Keratinocyte (primary cell): ENCODE data around the gene TPK1. TPM values are rescaled to one million over a fixed set of nuclear protein-coding genes. Genes with fewer than 3 reads are reported as not detected.

Source experiments
- DNase-seq: peaks from one replicate; pipeline ENCODE4 v3.0.0-alpha.2; 2011; ENCODE audit warnings: low read depth, missing footprints, low spot score
- FAIRE-seq: peaks from 2 replicates; lab custom pipeline; 2011; peaks lifted over from hg19 to GRCh38; lab: Jason Lieb, UNC
- H2AFZ ChIP-seq: 2 replicates; pipeline ENCODE4 v1.6.0; 2012; ENCODE audit warnings: low read length, control low read depth, inconsistent platforms; ENCODE audit not compliant: control insufficient read depth
- H3K27ac ChIP-seq: 2 replicates; pipeline ENCODE4 v1.5.1; 2011; ENCODE audit warnings: low read length; ENCODE audit not compliant: control insufficient read depth, insufficient read depth
- H3K27me3 ChIP-seq: 3 replicates; pipeline ENCODE4 v1.6.0; 2011; ENCODE audit warnings: low read length; ENCODE audit not compliant: control insufficient read depth, insufficient read depth; ENCODE audit errors: extremely low read depth
- H3K36me3 ChIP-seq, 2 experiments: 2 replicates in 1 of 2; 3 replicates in 1 of 2; pipeline ENCODE4 v1.5.1; 2011; ENCODE audit warnings: low read length in 2 of 2, mild to moderate bottlenecking in 1 of 2; ENCODE audit not compliant: control insufficient read depth in 2 of 2, insufficient read depth in 2 of 2; ENCODE audit errors: extremely low read depth in 1 of 2
- H3K4me1 ChIP-seq: 3 replicates; pipeline ENCODE4 v1.5.1; 2011; ENCODE audit warnings: low read length; ENCODE audit not compliant: control insufficient read depth, insufficient read depth; ENCODE audit errors: extremely low read depth
- H3K4me2 ChIP-seq: 3 replicates; pipeline ENCODE4 v1.6.0; 2011; ENCODE audit warnings: low read depth, low read length; ENCODE audit not compliant: control insufficient read depth, insufficient read depth; ENCODE audit errors: extremely low read depth
- H3K4me3 ChIP-seq, 3 experiments: fragments of 200-600 bp in 1 of 3; sonication (generic) in 1 of 3; 2 replicates in 2 of 3; 3 replicates in 1 of 3; pipeline ENCODE4 v1.5.1; 2011 to 2016; ENCODE audit warnings: low read length in 3 of 3, mild to moderate bottlenecking in 3 of 3, control low read depth in 2 of 3, inconsistent platforms in 1 of 3, low read depth in 1 of 3, mixed read lengths in 1 of 3, mixed run types in 1 of 3, moderate library complexity in 1 of 3; ENCODE audit not compliant: control insufficient read depth in 2 of 3, insufficient read depth in 2 of 3; ENCODE audit errors: extremely low read depth in 1 of 3
- H3K79me2 ChIP-seq: 2 replicates; pipeline ENCODE4 v1.6.0; 2012; ENCODE audit warnings: low read length; ENCODE audit not compliant: control insufficient read depth, insufficient read depth
- H3K9ac ChIP-seq: 3 replicates; pipeline ENCODE4 v1.6.0; 2011; ENCODE audit warnings: low read length; ENCODE audit not compliant: control insufficient read depth, insufficient read depth; ENCODE audit errors: extremely low read depth
- H3K9me1 ChIP-seq: 3 replicates; pipeline ENCODE4 v1.6.0; 2011; ENCODE audit warnings: low read length; ENCODE audit not compliant: control insufficient read depth, insufficient read depth; ENCODE audit errors: extremely low read depth
- H3K9me3 ChIP-seq: 2 replicates; pipeline ENCODE4 v1.5.1; 2012; ENCODE audit warnings: low read depth, low read length; ENCODE audit not compliant: control insufficient read depth
- H4K20me1 ChIP-seq: 3 replicates; pipeline ENCODE4 v1.6.0; 2011; ENCODE audit warnings: low read length; ENCODE audit not compliant: control insufficient read depth, insufficient read depth; ENCODE audit errors: extremely low read depth
- EZH2 ChIP-seq: IDR thresholded peaks from one replicate; pipeline ENCODE4 v1.6.1; 2012; ENCODE audit warnings: inconsistent platforms, mild to moderate bottlenecking, low read length, moderate library complexity
- dilution Hi-C: fragments of 300-500 bp; cut with MboI; formaldehyde crosslinking; loops from one replicate; pipeline ENCODE4 v1.7.0; 2020; ENCODE audit warnings: low sequenced_read_pairs; ENCODE audit not compliant: extremely low pct_ligation_motif_present
- polyA plus RNA-seq, 5 experiments: library from polyadenylated mRNA; depleted of rRNA in 3 of 5; stranded (reverse) in 3 of 5; stranded (forward) in 1 of 5; unstranded in 1 of 5; fragments of >200 nt; gene quantifications; 1 replicate in 1 of 5; 2 replicates in 3 of 5; 3 replicates in 1 of 5; pipeline versions ENCODE4 v1.2.1 to v1.2.3, GENCODE V29; 2011 to 2012; ENCODE audit warnings: missing spikeins in 2 of 5, low read depth in 1 of 5, low replicate concordance in 1 of 5
- TF ChIP-seq, protein P1 (sequence below), 3 experiments: IDR thresholded peaks in 1 of 3; conservative IDR thresholded peaks in 1 of 3; optimal IDR thresholded peaks in 1 of 3; 2 replicates in 2 of 3; 3 replicates in 1 of 3; pipeline versions ENCODE3 to v1.5.1; 2011; ENCODE audit warnings: low read length in 3 of 3, mild to moderate bottlenecking in 3 of 3, moderate library complexity in 2 of 3, control low read depth in 1 of 3, inconsistent platforms in 1 of 3; ENCODE audit not compliant: insufficient read depth in 2 of 3; ENCODE audit errors: extremely low read depth in 1 of 3

The TPK1 gene
- polyA plus RNA-seq, 1 donor (not counting 4 experiments of a cell fraction or from before 2014, with no cell fraction given): 1.9 TPM

DNA sequence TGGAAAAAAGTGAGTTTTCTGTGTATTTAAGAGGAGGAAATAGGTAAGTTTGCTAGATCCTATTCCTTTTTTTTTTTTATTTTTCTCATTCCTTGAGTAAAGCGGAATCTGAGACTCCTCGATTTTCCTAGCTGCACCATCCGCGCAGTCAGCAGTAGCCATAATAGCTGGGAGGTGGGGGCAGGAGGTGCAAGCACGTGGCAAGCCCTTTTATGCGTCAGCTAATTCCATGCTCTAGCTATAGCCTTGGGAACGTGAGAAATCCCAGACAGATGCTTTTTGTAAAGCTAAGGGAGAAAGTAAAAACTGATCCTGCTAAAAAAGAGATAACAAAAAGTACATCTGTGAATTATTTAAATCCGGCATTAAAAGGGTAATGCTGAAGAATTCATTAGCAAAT lies 33.2 kb upstream of the TPK1 start:
- Histone ChIP-seq H3K36me3 (no peaks in the 10 kb centered on the region), H3K9me1 (no peaks in the 10 kb centered on the region), H2AFZ (no peak overlapping the region), H3K4me1 (no peaks in the 10 kb centered on the region), H3K79me2 (no peaks in the 10 kb centered on the region), H3K9ac (no peak overlapping the region), H3K27ac (no peak overlapping the region), H3K4me2 (no peak overlapping the region), H3K27me3 (no peaks in the 10 kb centered on the region), H3K9me3 (no peaks in the 10 kb centered on the region), H3K4me3 (no peak overlapping the region), H4K20me1 (no peaks in the 10 kb centered on the region)
- dilution Hi-C loops: no loop called here
- DNase-seq (no peak), FAIRE-seq (no peak)
- no peak for TF ChIP-seq EZH2

DNA sequence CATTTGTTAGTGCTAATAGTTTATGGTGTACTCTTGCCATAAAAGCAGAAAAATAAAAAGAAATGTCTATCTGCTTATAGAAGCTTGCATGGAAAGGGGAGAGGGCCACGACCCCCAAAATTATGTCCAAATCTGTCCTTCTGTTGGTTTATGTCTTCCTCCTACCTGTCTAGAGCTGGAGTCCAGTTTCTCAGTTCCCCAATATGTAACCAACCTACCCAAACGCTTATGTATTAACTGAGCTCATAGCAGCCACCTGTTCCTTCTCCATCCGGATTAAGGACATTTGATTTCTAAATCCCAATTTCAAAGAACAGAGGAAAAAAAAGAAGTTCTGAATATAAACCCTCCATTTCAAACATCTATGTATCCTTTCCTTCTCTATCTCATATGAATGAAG lies 30.3 kb upstream of the TPK1 start:
- FAIRE-seq (no peak), DNase-seq (no peak)
- no peaks in the 10 kb centered on the region for H3K36me3 ChIP-seq
- no peaks in the 10 kb centered on the region for H3K27me3 ChIP-seq
- no peak overlapping the region for H3K9ac ChIP-seq
- H3K9me1 ChIP-seq: no peaks in the 10 kb centered on the region
- H3K4me3 ChIP-seq: no peak overlapping the region
- H3K4me2 ChIP-seq: no peak overlapping the region
- no peaks in the 10 kb centered on the region for H3K9me3 ChIP-seq
- no peaks in the 10 kb centered on the region for H3K4me1 ChIP-seq
- no peak overlapping the region for H2AFZ ChIP-seq
- dilution Hi-C loops: no loop called here
- H4K20me1 ChIP-seq: no peaks in the 10 kb centered on the region
- no peak overlapping the region for H3K27ac ChIP-seq
- no peak for TF ChIP-seq EZH2
- TF ChIP-seq, protein P1, sequence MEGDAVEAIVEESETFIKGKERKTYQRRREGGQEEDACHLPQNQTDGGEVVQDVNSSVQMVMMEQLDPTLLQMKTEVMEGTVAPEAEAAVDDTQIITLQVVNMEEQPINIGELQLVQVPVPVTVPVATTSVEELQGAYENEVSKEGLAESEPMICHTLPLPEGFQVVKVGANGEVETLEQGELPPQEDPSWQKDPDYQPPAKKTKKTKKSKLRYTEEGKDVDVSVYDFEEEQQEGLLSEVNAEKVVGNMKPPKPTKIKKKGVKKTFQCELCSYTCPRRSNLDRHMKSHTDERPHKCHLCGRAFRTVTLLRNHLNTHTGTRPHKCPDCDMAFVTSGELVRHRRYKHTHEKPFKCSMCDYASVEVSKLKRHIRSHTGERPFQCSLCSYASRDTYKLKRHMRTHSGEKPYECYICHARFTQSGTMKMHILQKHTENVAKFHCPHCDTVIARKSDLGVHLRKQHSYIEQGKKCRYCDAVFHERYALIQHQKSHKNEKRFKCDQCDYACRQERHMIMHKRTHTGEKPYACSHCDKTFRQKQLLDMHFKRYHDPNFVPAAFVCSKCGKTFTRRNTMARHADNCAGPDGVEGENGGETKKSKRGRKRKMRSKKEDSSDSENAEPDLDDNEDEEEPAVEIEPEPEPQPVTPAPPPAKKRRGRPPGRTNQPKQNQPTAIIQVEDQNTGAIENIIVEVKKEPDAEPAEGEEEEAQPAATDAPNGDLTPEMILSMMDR (optimal IDR thresholded peaks at IDR 0.05 in 1 of 3, IDR thresholded peaks at IDR 0.05 in 1 of 3, conservative IDR thresholded peaks at IDR 0.05 in 1 of 3; ENCODE audit: extremely low read depth in 1 of 3, insufficient read depth in 2 of 3, low read length in 3 of 3): no peak
- no peaks in the 10 kb centered on the region for H3K79me2 ChIP-seq

DNA sequence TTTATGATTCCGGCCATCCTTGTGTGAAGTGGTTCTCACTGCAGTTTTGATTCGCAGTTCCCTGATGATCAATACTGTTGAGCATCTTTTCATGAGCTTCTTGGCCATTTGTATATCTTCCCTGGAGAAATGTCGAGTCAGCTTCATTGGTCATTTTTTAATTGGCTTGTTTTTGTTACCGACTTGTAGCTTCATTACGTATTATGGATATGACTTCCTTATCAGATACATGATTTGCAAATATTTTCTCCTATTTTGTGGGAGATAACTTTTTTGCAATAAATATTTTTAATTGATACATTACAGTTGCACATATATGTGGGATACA lies 27.4 kb upstream of the TPK1 start:
- no peak for TF ChIP-seq EZH2
- TF ChIP-seq, protein P1 (optimal IDR thresholded peaks at IDR 0.05 in 1 of 3, IDR thresholded peaks at IDR 0.05 in 1 of 3, conservative IDR thresholded peaks at IDR 0.05 in 1 of 3; ENCODE audit: extremely low read depth in 1 of 3, insufficient read depth in 2 of 3, low read length in 3 of 3): no peak
- no peak for DNase-seq
- H3K4me1 ChIP-seq: no peaks in the 10 kb centered on the region
- no peak overlapping the region for H3K4me2 ChIP-seq
- H3K4me3 ChIP-seq: no peak overlapping the region
- H2AFZ ChIP-seq: no peak overlapping the region
- no peak for FAIRE-seq
- H3K9ac ChIP-seq: no peak overlapping the region
- H3K79me2 ChIP-seq: no peaks in the 10 kb centered on the region
- no peaks in the 10 kb centered on the region for H3K27me3 ChIP-seq
- dilution Hi-C loops: no loop called here
- H3K27ac ChIP-seq: no peak overlapping the region
- H3K36me3 ChIP-seq: no peaks in the 10 kb centered on the region
- H4K20me1 ChIP-seq: no peaks in the 10 kb centered on the region
- no peaks in the 10 kb centered on the region for H3K9me1 ChIP-seq
- no peaks in the 10 kb centered on the region for H3K9me3 ChIP-seq
